ENCODE measurements around the gene GALNT9.

GALNT9 gene

GRCh38 chr12:132207083-132207775, 122.2 kb downstream of the GALNT9 start:
- DNase-seq (ENCODE audit: low read depth, low spot score): no peak
- in situ Hi-C loops (cut with HindIII; ENCODE audit: low sequenced_read_pairs): no loop called here
- TF ChIP-seq CTCF (IDR thresholded peaks at IDR 0.05; ENCODE audit: low read depth, low read length): no peak
- H3K4me3 ChIP-seq (ENCODE audit: low read depth, low read length): no peak overlapping the region

GRCh38 chr12:132206046-132206434, 123.3 kb downstream of the GALNT9 start:
- in situ Hi-C loops (cut with HindIII; ENCODE audit: low sequenced_read_pairs): no loop called here
- no peak for TF ChIP-seq CTCF (IDR thresholded peaks at IDR 0.05; ENCODE audit: low read depth, low read length)
- no peak overlapping the region for H3K4me3 ChIP-seq (ENCODE audit: low read depth, low read length)
- DNase-seq (ENCODE audit: low read depth, low spot score): no peak

- in situ Hi-C loops (cut with HindIII; ENCODE audit: low sequenced_read_pairs): no loop called here
- no peak overlapping the region for H3K4me3 ChIP-seq (ENCODE audit: low read depth, low read length)
- no peak for DNase-seq (ENCODE audit: low read depth, low spot score)
- no peak for TF ChIP-seq CTCF (IDR thresholded peaks at IDR 0.05; ENCODE audit: low read depth, low read length)
These were observed 123.9 kb downstream of the GALNT9 start for GRCh38 chr12:132205271-132206045.

GRCh38 chr12:132204793-132205270, 124.6 kb downstream of the GALNT9 start:
- TF ChIP-seq CTCF (IDR thresholded peaks at IDR 0.05; ENCODE audit: low read depth, low read length): no peak
- in situ Hi-C loops (cut with HindIII; ENCODE audit: low sequenced_read_pairs): no loop called here
- no peak for DNase-seq (ENCODE audit: low read depth, low spot score)
- no peak overlapping the region for H3K4me3 ChIP-seq (ENCODE audit: low read depth, low read length)

GRCh38 chr12:132204063-132204792, 125.2 kb downstream of the GALNT9 start:
- TF ChIP-seq CTCF (IDR thresholded peaks at IDR 0.05; ENCODE audit: low read depth, low read length): no peak
- no peak for DNase-seq (ENCODE audit: low read depth, low spot score)
- in situ Hi-C loops (cut with HindIII; ENCODE audit: low sequenced_read_pairs): no loop called here
- H3K4me3 ChIP-seq (ENCODE audit: low read depth, low read length): no peak overlapping the region

GRCh38 chr12:132202929-132203721, 126.3 kb downstream of the GALNT9 start:
- TF ChIP-seq CTCF (IDR thresholded peaks at IDR 0.05; ENCODE audit: low read depth, low read length): no peak
- no peak overlapping the region for H3K4me3 ChIP-seq (ENCODE audit: low read depth, low read length)
- in situ Hi-C loops (cut with HindIII; ENCODE audit: low sequenced_read_pairs): no loop called here
- no peak for DNase-seq (ENCODE audit: low read depth, low spot score)
